ENCODE measurements around the gene IL15RA.

Gene IL15RA

GRCh38 chr10:5988336-5988920 lies 11.1 kb upstream of the IL15RA start:
- no peaks in the 10 kb centered on the region for H3K79me2 ChIP-seq (ENCODE audit: low read length)
- H2AFZ ChIP-seq (ENCODE audit: low read depth, low read length) = peak overlapping the region; percentile 99
- peak overlapping the region; percentile 52; the same call in 1 of the 2 replicates for H3K4me2 ChIP-seq (ENCODE audit: low read length)
- peak overlapping the region; percentile 26; the same call in 1 of the 2 replicates for H3K4me3 ChIP-seq (ENCODE audit: low read length)
- peak overlapping the region; percentile 10; the same call in 1 of the 2 replicates for H3K9ac ChIP-seq (ENCODE audit: low read length)
- peak overlapping the region; percentile 21; the same call in 1 of the 2 replicates for H3K27ac ChIP-seq (ENCODE audit: low read length)
- peaks cover 3% of the 10 kb centered on the region; the same call in 1 of the 2 replicates for H3K9me3 ChIP-seq (ENCODE audit: insufficient read depth, low read length)
- H4K20me1 ChIP-seq (ENCODE audit: insufficient read depth, low read length) = no peaks in the 10 kb centered on the region
- H3K4me1 ChIP-seq (ENCODE audit: low read length) = peaks cover 10% of the 10 kb centered on the region
- TF ChIP-seq CTCF (IDR thresholded peaks at IDR 0.05; ENCODE audit: low read depth, low read length) (no peak), EZH2phosphoT487 (IDR thresholded peaks at IDR 0.05; ENCODE audit: low read depth) (no peak)
- H3K27me3 ChIP-seq (ENCODE audit: low read depth, low read length) = no peaks in the 10 kb centered on the region
- H3K36me3 ChIP-seq (replicated peaks; ENCODE audit: low read depth, low read length) = no peaks in the 10 kb centered on the region

DNA sequence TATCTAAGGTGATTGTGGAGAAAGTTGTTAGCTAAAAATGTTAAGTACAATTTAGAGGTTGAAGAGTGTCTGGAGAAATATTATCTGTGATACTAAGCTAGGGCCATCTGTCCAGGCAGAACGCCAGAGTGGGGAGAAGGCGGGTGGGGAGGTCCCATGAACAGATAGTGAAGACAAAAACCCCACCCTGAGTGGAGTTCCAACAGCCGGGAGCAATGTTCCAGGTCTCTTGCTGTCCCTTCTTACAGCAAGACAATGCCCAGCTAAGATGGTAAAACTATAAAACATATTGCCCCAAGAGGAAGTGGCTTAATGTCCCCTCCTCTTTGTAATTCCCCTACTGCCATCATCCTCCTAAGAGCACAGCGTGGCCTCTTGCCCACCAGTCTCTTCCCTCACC lies 10.4 kb upstream of the IL15RA start:
- Histone ChIP-seq H3K79me2 (ENCODE audit: low read length) (no peaks in the 10 kb centered on the region), H3K36me3 (replicated peaks; ENCODE audit: low read depth, low read length) (no peaks in the 10 kb centered on the region), H3K27me3 (ENCODE audit: low read depth, low read length) (no peaks in the 10 kb centered on the region), H3K4me2 (ENCODE audit: low read length) (peak overlapping the region; percentile 52), H3K9ac (ENCODE audit: low read length) (peak overlapping the region; percentile 10; the same call in 1 of the 2 replicates), H3K4me3 (ENCODE audit: low read length) (peak overlapping the region; percentile 26; the same call in 1 of the 2 replicates), H2AFZ (ENCODE audit: low read depth, low read length) (peak overlapping the region; percentile 99), H3K27ac (ENCODE audit: low read length) (peak overlapping the region; percentile 21; the same call in 1 of the 2 replicates), H3K9me3 (ENCODE audit: insufficient read depth, low read length) (peaks cover 3% of the 10 kb centered on the region; the same call in 1 of the 2 replicates), H3K4me1 (ENCODE audit: low read length) (peaks cover 10% of the 10 kb centered on the region), H4K20me1 (ENCODE audit: insufficient read depth, low read length) (no peaks in the 10 kb centered on the region)
- TF ChIP-seq CTCF (IDR thresholded peaks at IDR 0.05; ENCODE audit: low read depth, low read length) (no peak), EZH2phosphoT487 (IDR thresholded peaks at IDR 0.05; ENCODE audit: low read depth) (no peak)

GRCh38 chr10:5985029-5985428 lies 7.7 kb upstream of the IL15RA start:
- Histone ChIP-seq H3K9me3 (ENCODE audit: insufficient read depth, low read length) (no peaks in the 10 kb centered on the region), H2AFZ (ENCODE audit: low read depth, low read length) (no peak overlapping the region), H3K79me2 (ENCODE audit: low read length) (no peaks in the 10 kb centered on the region), H3K27ac (ENCODE audit: low read length) (no peak overlapping the region), H3K4me3 (ENCODE audit: low read length) (no peak overlapping the region), H3K9ac (ENCODE audit: low read length) (no peak overlapping the region), H3K36me3 (replicated peaks; ENCODE audit: low read depth, low read length) (no peaks in the 10 kb centered on the region), H3K4me1 (ENCODE audit: low read length) (peaks cover 10% of the 10 kb centered on the region), H4K20me1 (ENCODE audit: insufficient read depth, low read length) (no peaks in the 10 kb centered on the region), H3K27me3 (ENCODE audit: low read depth, low read length) (no peaks in the 10 kb centered on the region), H3K4me2 (ENCODE audit: low read length) (no peak overlapping the region)
- no peak for TF ChIP-seq CTCF (IDR thresholded peaks at IDR 0.05; ENCODE audit: low read depth, low read length)
- no peak for TF ChIP-seq EZH2phosphoT487 (IDR thresholded peaks at IDR 0.05; ENCODE audit: low read depth)

DNA sequence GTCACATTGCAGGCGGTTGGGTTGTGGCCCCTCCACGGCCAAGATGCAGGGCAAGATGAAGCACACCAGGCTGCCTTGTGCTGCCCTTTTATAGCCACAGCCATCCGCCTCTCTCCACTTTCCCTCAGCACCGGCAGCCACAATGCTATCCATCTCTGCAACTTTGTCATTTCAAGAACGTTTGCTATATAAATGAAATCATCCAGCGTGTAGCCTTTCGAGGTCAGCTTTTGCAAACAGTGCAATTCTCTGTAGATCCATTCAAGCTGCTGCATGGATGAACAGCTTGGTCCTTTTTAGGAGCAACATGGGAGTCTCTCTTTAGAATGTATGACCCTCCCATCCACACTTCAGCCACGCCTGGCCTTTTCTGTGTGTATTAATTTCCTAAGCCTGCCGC lies 6.4 kb upstream of the IL15RA start:
- Histone ChIP-seq H3K36me3 (replicated peaks; ENCODE audit: low read depth, low read length) (no peaks in the 10 kb centered on the region), H3K27ac (ENCODE audit: low read length) (no peak overlapping the region), H3K4me2 (ENCODE audit: low read length) (no peak overlapping the region), H2AFZ (ENCODE audit: low read depth, low read length) (no peak overlapping the region), H3K27me3 (ENCODE audit: low read depth, low read length) (no peaks in the 10 kb centered on the region), H3K4me1 (ENCODE audit: low read length) (peaks cover 10% of the 10 kb centered on the region), H4K20me1 (ENCODE audit: insufficient read depth, low read length) (no peaks in the 10 kb centered on the region), H3K9me3 (ENCODE audit: insufficient read depth, low read length) (no peaks in the 10 kb centered on the region), H3K79me2 (ENCODE audit: low read length) (no peaks in the 10 kb centered on the region), H3K9ac (ENCODE audit: low read length) (no peak overlapping the region), H3K4me3 (ENCODE audit: low read length) (no peak overlapping the region)
- no peak for TF ChIP-seq CTCF (IDR thresholded peaks at IDR 0.05; ENCODE audit: low read depth, low read length)
